GM12878 (cell line): ENCODE data around the gene S100A8. TPM values are rescaled to one million over a fixed set of nuclear protein-coding genes. Genes with fewer than 3 reads are reported as not detected.

Experiments used
- ATAC-seq: fragments of 200-7000 bp; cut with Tn5 transposase; 3 replicates; pipeline ENCODE4 v1.9.1; 2020; ENCODE audit warnings: mild to moderate bottlenecking, moderate library complexity
- BruUV-seq: library from RNA; stranded (reverse); fragments of 400-500 nt; replicated peaks from 2 replicates; lab custom pipeline; 2021; lab: Mats Ljungman, UMichigan
- CTCF ChIA-PET: fragments of 300-600 bp; sonication (Branson Sonifier 250); formaldehyde crosslinking; extraction: SDS; loops from one replicate; lab custom pipeline; 2021; ENCODE audit warnings: inconsistent platforms; lab: Yijun Ruan, JAX
- POLR2A ChIA-PET: fragments of 350-600 bp; formaldehyde crosslinking; extraction: SDS; loops from one replicate; lab custom pipeline; 2021; ENCODE audit warnings: inconsistent platforms; lab: Charles Lee
- RAD21 ChIA-PET: fragments of 300-600 bp; sonication (Branson Sonifier 250); formaldehyde crosslinking; loops from one replicate; lab custom pipeline; 2023; ENCODE audit warnings: antibody characterized with exemption; ENCODE audit not compliant: unreplicated experiment; lab: Charles Lee
- SMC1A ChIA-PET: fragments of 300-600 bp; sonication (Branson Sonifier 250); formaldehyde crosslinking; loops from one replicate; lab custom pipeline; 2023; ENCODE audit not compliant: unreplicated experiment, uncharacterized antibody; lab: Charles Lee
- DNase-seq: peaks from one replicate; pipeline ENCODE4 v3.0.0-alpha.2; 2011; ENCODE audit warnings: low read depth, low spot score
- FAIRE-seq: peaks from 3 replicates; lab custom pipeline; 2011; peaks lifted over from hg19 to GRCh38; lab: Jason Lieb, UNC
- H2AFZ ChIP-seq: 2 replicates; pipeline ENCODE4 v1.6.0; 2011; ENCODE audit warnings: low read depth, low read length, control low read depth; ENCODE audit not compliant: control insufficient read depth
- H3K27ac ChIP-seq: 2 replicates; pipeline ENCODE4 v1.5.1; 2011; ENCODE audit warnings: control low read depth; ENCODE audit not compliant: control insufficient read depth, insufficient read depth
- H3K27me3 ChIP-seq, 2 experiments: replicated peaks in 1 of 2; 2 replicates each; pipeline versions ENCODE4 v1.6.0 to v1.6.1; 2011; ENCODE audit warnings: low read length in 1 of 2; ENCODE audit not compliant: control insufficient read depth in 2 of 2, insufficient read depth in 2 of 2
- H3K36me3 ChIP-seq, 2 experiments: 2 replicates each; pipeline ENCODE4 v1.5.1; 2011; ENCODE audit warnings: low read length in 1 of 2; ENCODE audit not compliant: control insufficient read depth in 2 of 2, insufficient read depth in 2 of 2
- H3K4me1 ChIP-seq: 2 replicates; pipeline ENCODE4 v1.6.1; 2011; ENCODE audit warnings: mild to moderate bottlenecking, low read length, moderate library complexity, mixed read lengths; ENCODE audit not compliant: control insufficient read depth, insufficient read depth
- H3K4me2 ChIP-seq: 2 replicates; pipeline ENCODE4 v1.6.0; 2011; ENCODE audit warnings: control low read depth; ENCODE audit not compliant: control insufficient read depth, insufficient read depth
- H3K4me3 ChIP-seq: fragments of 200-600 bp; sonication (generic); 2 replicates; pipeline ENCODE4 v1.5.1; 2016
- H3K79me2 ChIP-seq: 2 replicates; pipeline ENCODE4 v1.6.0; 2011; ENCODE audit warnings: low read length; ENCODE audit not compliant: control insufficient read depth, insufficient read depth
- H3K9ac ChIP-seq: 2 replicates; pipeline ENCODE4 v1.8.0; 2011; ENCODE audit warnings: low read length, control low read depth, mixed read lengths; ENCODE audit not compliant: control insufficient read depth, insufficient read depth
- H3K9me3 ChIP-seq: replicated peaks from 3 replicates; pipeline ENCODE4 v1.5.1; 2011; ENCODE audit warnings: mild to moderate bottlenecking, low read length; ENCODE audit not compliant: control insufficient read depth, insufficient read depth
- H4K20me1 ChIP-seq: 2 replicates; pipeline ENCODE4 v1.6.0; 2011; ENCODE audit not compliant: control insufficient read depth, insufficient read depth
- ASH2L ChIP-seq: fragments of 300-600, 200-600 bp; sonication (generic); IDR thresholded peaks from 2 replicates; pipeline ENCODE4 v1.6.1; 2017; ENCODE audit warnings: low read depth, mild to moderate bottlenecking, borderline replicate concordance
- BCLAF1 ChIP-seq: fragments of 450-650 bp; IDR thresholded peaks from 2 replicates; pipeline ENCODE4 v1.6.1; 2017; ENCODE audit warnings: antibody characterized with exemption, mild to moderate bottlenecking, moderate library complexity
- CHD1 ChIP-seq: IDR thresholded peaks from 2 replicates; pipeline ENCODE4 v1.6.1; 2012; ENCODE audit warnings: low read depth, low read length, improper control_type of control experiment
- EGR1 ChIP-seq, 2 experiments: IDR thresholded peaks; 1 replicate in 1 of 2; 2 replicates in 1 of 2; pipeline ENCODE4 v1.6.1; 2011 to 2012; ENCODE audit warnings: low read depth in 2 of 2, low read length in 2 of 2, borderline replicate concordance in 1 of 2, mild to moderate bottlenecking in 1 of 2, moderate library complexity in 1 of 2
- ELK1 ChIP-seq: IDR thresholded peaks from 2 replicates; pipeline ENCODE4 v1.6.1; 2012; ENCODE audit warnings: low read depth, low read length, improper control_type of control experiment
- FOXM1 ChIP-seq: IDR thresholded peaks from 2 replicates; pipeline ENCODE4 v1.6.1; 2012; ENCODE audit warnings: low read depth, mild to moderate bottlenecking, inconsistent platforms, low read length, moderate library complexity
- GATAD2B ChIP-seq: fragments of 450-650 bp; conservative IDR thresholded peaks from 2 replicates; pipeline ENCODE4 v1.6.1; 2017; ENCODE audit warnings: low read depth, mild to moderate bottlenecking, moderate library complexity
- IRF4 ChIP-seq: IDR thresholded peaks from 2 replicates; pipeline ENCODE4 v1.6.1; 2011; ENCODE audit warnings: low read depth, low read length
- KDM1A ChIP-seq: fragments of 200-600 bp; sonication (generic); IDR thresholded peaks from 2 replicates; pipeline ENCODE4 v1.6.1; 2016; ENCODE audit warnings: borderline replicate concordance
- MEF2A ChIP-seq: IDR thresholded peaks from 2 replicates; pipeline ENCODE4 v1.6.1; 2011; ENCODE audit warnings: low read depth, mild to moderate bottlenecking, low read length, moderate library complexity; ENCODE audit not compliant: insufficient read depth
- NFXL1 ChIP-seq: fragments of 450-650 bp; IDR thresholded peaks from 2 replicates; pipeline ENCODE4 v1.6.1; 2017; ENCODE audit warnings: antibody characterized with exemption, mild to moderate bottlenecking, borderline replicate concordance
- PBX3 ChIP-seq: IDR thresholded peaks from 2 replicates; pipeline ENCODE4 v1.6.1; 2011; ENCODE audit warnings: mild to moderate bottlenecking, low read depth, low read length, moderate library complexity; ENCODE audit not compliant: insufficient replicate concordance
- RELB ChIP-seq: fragments of 450-650 bp; IDR thresholded peaks from 2 replicates; pipeline ENCODE4 v1.6.1; 2017; ENCODE audit warnings: low read depth, mild to moderate bottlenecking, moderate library complexity
- SMAD1 ChIP-seq: fragments of 450-650 bp; IDR thresholded peaks from 2 replicates; pipeline ENCODE4 v1.6.1; 2018; ENCODE audit warnings: mild to moderate bottlenecking, low read depth; ENCODE audit not compliant: partially characterized antibody
- SUPT20H ChIP-seq: IDR thresholded peaks from 2 replicates; pipeline ENCODE4 v1.6.1; 2011; ENCODE audit warnings: low read depth, mild to moderate bottlenecking, low read length, moderate library complexity, borderline replicate concordance; ENCODE audit not compliant: control insufficient read depth
- SUZ12 ChIP-seq: fragments of 200-600 bp; sonication (generic); IDR thresholded peaks from one replicate; pipeline ENCODE4 v1.6.1; 2018; ENCODE audit warnings: antibody characterized with exemption, mild to moderate bottlenecking; ENCODE audit not compliant: unreplicated experiment
- TBL1XR1 ChIP-seq: IDR thresholded peaks from 2 replicates; pipeline ENCODE4 v1.6.1; 2012; ENCODE audit warnings: low read depth, low read length, improper control_type of control experiment
- YBX1 ChIP-seq: fragments of 450-650 bp; IDR thresholded peaks from 2 replicates; pipeline ENCODE4 v1.6.1; 2016; ENCODE audit warnings: antibody characterized with exemption
- WGBS: methylation state at CpG from one replicate; pipeline ENCODE4 v1.1.6; 2016; ENCODE audit warnings: low lambda C conversion rate; ENCODE audit not compliant: insufficient replicate concordance, insufficient coverage; ENCODE audit errors: missing lambda C conversion rate; 5-methylcytosine and 5-hydroxymethylcytosine counted together
- in situ Hi-C: fragments of 300-500 bp; cut with MboI; formaldehyde crosslinking; loops from 9 replicates; pipeline ENCODE4 v1.14.3; 2018; ENCODE audit warnings: mixed read lengths
- intact Hi-C: fragments of 100-400 bp; cut with micrococcal nuclease; formaldehyde crosslinking; loops from one replicate; pipeline ENCODE4 v1.14.2; 2022; ENCODE audit not compliant: unreplicated experiment
- polyA plus RNA-seq, 11 experiments: library from polyadenylated mRNA; depleted of rRNA in 4 of 11; unstranded in 6 of 11; stranded (reverse) in 5 of 11; fragments of >200 nt; fragmentation: Nextera tagmentation in 4 of 11; fragmentation: Illumina TruSeq in 1 of 11; extraction: Ambion mirVana in 4 of 11; extraction: Trizol in 1 of 11; gene quantifications; 1 replicate in 1 of 11; 2 replicates in 10 of 11; pipeline versions ENCODE4 v1.2.1 to v1.2.3, GENCODE V29; 2011 to 2016; ENCODE audit warnings: inconsistent platforms in 2 of 11, missing spikeins in 2 of 11, low read depth in 1 of 11
- total RNA-seq, 4 experiments: library from RNA; depleted of rRNA in 3 of 4; stranded (reverse); fragments of >200 nt in 3 of 4; fragmentation: Illumina TruSeq in 1 of 4; extraction: Trizol in 1 of 4; gene quantifications; 2 replicates each; pipeline versions ENCODE4 v1.2.1 to v1.2.3, GENCODE V29; 2013 to 2021

Gene S100A8
- total and polyA plus RNA-seq, 10 of the 15 experiments (the other 5 are each of a cell fraction or from before 2014, with no cell fraction given) = 0.28 TPM; not detected in 9

- 8% methylated on average over 2 of the region's 2 CpGs for WGBS
- CTCF ChIA-PET = interaction anchor here (0.6 to 1.7 kb wide), 3 partner anchors 74 to 166 kb away, joined by 3 to 4 read pairs (median 3); no protein-coding TSS in a partner anchor
- Histone ChIP-seq H3K4me1 (no peaks in the 10 kb centered on the region), H3K9ac (no peak overlapping the region), H2AFZ (no peak overlapping the region), H3K36me3 (no peaks in the 10 kb centered on the region), H3K9me3 (no peaks in the 10 kb centered on the region), H3K79me2 (no peaks in the 10 kb centered on the region), H3K27me3 (no peaks in the 10 kb centered on the region; a peak in 2 of 4 replicates), H3K4me2 (no peak overlapping the region), H3K4me3 (no peak overlapping the region), H4K20me1 (no peaks in the 10 kb centered on the region)
- ATAC-seq = no peak
- in situ Hi-C loops = no loop called here
- no peak for FAIRE-seq
- DNase-seq = no peak
- RAD21 ChIA-PET = no interaction called here
- POLR2A ChIA-PET = no interaction called here
- BruUV-seq = no TSS peak
- SMC1A ChIA-PET = no interaction called here
- intact Hi-C loops = no loop called here
- TF ChIP-seq GATAD2B (no peak), PBX3 (no peak), IRF4 (no peak), BCLAF1 (no peak), SMAD1 (no peak), MEF2A (no peak), YBX1 (no peak), FOXM1 (no peak), NFXL1 (no peak), ASH2L (no peak), EGR1 (IDR thresholded peaks at IDR 0.05; ENCODE audit: borderline replicate concordance in 1 of 2, low read depth in 2 of 2, low read length in 2 of 2) (no peak), SUZ12 (no peak), ELK1 (no peak), KDM1A (no peak), TBL1XR1 (no peak), RELB (no peak), SUPT20H (no peak), CHD1 (no peak)
- TF ChIP-seq, all 136 proteins: peak for 0
- no peak overlapping the region for H3K27ac ChIP-seq
Observed at GRCh38 chr1:153430166-153430553, 39.3 kb upstream of the S100A8 start.
